ENCODE measurements around the gene SPARC.

Gene SPARC

DNA sequence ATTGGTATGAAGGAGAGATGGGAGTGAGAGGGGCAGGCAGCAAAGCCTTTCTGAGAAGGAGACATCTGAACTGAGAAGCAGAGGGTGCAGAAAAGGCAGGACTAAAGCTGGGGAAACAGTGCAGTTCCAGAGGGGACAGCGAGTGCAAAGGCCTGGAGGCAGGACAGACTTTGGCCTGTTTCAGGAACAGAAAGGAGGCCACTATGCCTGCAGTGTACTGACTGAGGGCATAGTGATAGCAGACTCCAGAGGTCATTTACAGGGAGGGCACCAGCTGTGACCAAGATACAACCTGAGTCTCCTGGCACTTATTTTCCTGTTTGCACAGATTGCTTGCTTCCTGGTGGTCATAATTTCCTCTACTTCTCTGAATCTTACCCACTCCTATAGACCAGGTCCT, 29.6 kb downstream of the SPARC start:
- no peak for DNase-seq

DNA sequence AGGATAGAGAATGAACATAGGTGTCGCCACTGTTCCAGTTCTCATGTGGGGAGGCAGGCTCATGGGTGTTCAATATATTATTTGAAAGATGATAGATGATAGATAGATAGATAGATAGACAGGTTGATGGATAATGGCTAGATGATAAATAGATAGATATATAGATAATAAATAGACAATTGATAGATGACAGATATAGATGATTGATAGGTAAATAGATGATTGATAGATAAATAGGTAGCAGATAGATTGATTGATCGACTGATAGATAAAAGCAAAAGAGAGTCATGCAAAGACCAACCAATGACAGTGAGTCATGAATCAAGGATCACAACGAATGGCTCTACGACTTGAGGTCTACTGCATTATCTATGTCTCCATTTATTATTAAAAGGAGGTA, 30.4 kb downstream of the SPARC start:
- DNase-seq: no peak

DNA sequence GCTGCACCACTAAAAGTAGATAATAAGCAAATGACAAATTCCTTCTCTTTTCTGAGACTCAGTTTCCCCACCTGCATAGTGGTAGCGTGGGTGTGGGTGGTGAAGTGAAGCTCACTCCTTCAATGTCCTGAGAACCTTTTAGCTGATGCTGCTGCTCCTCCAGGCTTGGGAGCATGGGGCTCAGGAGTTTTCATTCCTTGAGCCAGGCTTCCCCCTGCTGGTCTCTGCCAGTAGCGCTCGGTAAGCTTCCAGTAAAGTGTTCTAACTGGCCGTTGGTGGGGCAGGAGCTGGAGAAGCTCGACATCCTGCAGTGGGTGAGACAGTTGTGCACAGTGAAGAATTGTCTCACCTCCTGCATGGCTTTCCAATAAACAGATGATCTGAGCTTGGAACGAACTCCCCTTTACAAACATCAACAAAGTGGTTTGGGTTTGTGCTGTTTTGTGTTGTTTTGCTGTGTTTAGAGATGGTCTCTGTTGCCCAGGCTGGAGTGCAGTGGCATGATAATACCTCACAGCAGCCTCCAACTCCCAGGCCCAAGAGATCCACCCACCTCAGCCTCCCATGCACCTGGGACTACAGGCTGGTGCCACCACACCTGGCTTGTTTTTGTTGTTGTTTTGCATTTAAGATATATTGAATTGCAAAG, 34.6 kb downstream of the SPARC start:
- peak; percentile 78 for DNase-seq

DNA sequence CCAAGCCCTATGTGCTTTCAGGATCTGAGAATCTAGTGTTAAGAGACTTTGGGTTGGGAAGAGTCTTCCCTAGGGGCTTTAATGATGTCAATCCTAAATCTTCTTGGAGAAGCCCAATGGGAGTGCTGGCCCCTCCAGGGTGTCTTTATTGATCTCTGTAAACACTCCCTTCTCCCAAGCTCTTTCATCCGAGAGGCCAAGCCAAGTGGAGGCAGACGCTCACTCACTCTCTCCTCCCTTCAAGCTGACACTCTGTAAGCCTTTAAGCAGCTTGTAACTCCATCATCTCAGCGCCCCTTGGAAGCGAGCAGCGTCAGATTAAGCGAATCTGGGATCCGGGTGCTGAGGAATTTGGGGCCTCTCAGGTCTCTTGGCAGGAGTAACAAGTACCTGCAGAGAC, 37.7 kb downstream of the SPARC start:
- no peak for DNase-seq

DNA sequence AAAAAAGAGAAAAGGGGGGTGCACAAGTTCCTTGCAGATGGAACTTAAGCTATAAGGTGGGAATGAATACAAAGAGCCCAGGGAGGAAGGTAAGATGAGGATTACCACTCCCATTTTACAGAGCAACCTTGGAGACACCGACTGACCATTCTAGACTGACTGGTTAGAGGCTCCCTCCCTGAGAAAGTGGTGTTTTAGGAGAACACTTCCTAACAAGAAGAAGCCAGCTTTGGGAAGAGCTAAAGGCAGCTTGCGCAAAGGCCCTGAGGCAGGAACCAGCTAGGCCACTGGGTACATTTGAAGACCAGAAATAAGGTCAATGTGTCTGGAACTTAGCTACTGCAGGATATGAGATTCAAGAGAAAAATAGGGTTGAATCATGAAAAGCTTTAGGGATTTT, 38.6 kb downstream of the SPARC start:
- DNase-seq: no peak

DNA sequence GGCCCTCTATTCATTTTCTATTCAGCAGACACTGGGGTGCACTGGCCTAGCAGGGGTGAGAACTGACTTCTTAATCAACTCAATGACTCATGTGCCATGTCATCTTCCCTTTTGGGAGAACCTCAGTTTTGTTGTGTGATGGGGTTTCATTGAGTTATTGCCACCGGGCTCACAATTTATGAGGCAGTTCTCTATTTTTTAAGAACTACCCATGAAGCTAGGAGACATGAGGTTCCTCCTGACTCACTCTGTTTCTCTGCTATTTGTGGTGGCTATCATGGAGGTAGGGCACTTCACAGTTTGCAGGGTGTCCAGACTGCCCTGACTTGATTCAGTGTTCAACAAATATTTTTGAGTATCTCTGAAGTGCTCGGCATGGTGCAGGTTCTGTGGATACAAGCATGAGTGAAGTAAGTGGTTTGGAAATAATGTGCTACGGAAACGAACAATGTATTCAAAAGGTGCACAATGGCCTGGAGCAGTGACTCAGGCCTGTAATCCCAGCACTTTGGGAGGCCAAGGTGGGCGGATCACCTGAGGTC, 39.3 kb downstream of the SPARC start:
- DNase-seq: no peak

DNA sequence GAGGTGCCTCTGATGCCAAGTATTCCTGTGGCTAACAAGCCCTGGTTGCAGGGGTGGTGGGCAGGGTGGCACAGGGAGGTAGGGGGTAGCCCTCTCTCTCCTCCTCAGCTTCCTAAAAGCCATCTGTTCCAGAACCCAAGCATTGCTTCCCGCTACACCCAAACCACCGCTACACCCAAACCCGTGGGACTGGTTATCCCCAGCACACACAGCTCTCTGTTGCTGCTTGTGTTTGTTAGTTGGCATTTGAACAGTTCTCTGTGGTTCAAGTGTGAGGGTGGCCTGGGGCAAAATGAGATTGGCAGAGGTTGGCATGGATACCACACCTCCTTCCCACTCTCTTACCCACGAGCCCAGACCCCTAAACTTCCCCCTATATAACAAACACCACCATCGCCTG, 40.4 kb downstream of the SPARC start:
- no peak for DNase-seq

DNA sequence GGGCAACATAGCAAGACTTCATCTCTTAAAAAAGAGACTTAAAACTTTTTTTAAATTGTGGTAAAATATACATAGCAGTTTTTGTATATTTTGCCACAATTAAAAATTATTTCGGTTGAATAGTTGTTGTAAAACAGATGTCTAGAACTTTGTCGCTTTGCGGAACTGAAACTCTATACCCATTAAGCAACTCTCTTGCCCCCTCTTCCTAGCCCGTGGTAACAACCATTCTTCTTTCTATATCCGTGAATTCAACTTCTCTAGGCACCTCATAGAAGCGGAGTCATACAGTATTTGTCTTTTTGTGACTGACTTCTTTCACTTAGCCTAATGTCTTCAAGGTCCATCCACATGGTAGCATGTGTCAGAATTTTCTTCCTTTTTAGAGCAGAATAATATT, 43.3 kb downstream of the SPARC start:
- DNase-seq: no peak

DNA sequence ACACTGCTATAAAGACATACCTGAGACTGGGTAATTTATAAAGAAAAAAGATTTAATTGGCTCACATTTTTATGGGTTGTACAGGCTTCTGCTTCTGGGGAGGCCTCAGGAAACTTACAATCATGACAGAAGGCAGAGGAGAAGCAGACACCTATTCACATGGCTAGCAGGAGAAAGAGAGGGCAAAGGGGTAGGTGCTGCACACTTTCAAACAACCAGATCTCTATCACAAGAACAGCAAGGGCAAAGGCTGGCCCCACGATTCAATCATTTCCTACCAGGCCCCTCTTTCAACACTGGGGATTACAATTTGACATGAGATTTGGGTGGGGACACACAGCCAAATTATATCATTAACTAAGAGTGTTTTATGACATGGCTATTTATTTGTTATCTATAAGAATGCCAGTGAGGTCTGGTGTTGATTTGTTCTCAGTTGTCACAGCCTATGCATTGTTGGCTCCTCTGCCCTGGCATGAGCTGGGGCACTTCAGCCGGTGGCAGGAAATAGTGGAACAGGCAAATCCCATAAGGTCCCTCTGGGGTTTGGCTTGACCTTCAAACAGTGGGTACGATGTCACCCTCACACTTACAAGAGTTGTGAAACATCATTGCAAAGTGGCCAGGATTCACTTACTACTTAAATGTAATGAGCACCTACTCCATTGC, 44.1 kb downstream of the SPARC start:
- no peak for DNase-seq

DNA sequence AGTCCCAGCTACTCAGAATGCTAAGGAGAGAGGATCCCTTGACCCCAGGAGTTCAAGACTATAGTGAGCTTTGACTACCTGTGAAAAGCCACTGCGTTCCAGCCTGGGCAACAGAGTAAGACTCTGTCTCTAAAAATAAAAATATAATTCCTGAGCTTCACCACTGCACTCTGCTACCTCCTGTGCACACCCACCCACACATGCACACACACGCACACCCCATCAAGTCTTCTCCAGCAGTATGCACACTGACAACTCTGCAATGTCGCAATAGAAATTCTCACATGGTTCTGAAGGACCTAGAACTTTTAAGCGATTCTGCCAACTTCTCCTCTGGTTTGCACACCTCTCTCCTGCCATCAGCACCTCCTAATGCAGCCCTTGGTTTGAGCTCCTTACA, 48.1 kb downstream of the SPARC start:
- no peak for DNase-seq

DNA sequence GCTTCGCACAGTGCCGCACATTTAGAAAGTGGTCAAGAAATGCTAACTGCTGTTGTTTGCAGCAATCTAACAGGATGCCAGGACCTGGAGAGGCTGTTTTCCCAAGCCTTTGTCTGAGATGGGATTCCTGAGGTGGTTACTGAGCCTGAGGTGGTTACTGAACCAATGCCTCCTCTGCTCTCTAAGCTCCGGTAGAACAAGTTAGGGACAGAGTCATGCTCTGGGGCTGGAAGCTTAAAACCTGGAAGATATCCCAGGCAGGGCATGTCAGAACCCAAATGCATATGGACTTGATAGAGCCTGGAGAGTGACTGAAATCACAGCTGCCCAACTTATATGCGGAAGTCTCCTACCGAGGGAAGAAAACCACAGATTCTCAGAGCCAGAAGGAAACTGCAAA, 49.0 kb downstream of the SPARC start:
- DNase-seq: no peak

DNA sequence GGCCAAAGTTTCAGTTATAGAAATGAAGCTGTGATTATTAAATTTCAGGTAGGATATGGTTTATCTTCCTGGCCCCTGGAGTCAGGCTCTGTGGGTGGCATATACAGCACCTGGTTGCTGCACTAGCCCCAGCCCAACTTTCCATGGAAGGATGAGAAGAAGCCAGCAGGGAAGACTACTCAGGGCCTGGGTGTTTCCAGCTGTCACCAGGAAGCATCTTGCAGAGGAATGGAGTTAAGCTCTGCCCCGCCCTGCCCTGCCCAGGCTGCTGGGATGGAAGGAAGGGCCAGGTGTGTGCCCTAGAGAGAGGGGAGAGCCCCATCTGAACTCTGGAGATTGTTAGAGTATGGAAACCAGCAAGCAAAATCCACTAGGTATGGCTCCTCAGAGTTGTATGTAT, 52.8 kb downstream of the SPARC start:
- DNase-seq: no peak

DNA sequence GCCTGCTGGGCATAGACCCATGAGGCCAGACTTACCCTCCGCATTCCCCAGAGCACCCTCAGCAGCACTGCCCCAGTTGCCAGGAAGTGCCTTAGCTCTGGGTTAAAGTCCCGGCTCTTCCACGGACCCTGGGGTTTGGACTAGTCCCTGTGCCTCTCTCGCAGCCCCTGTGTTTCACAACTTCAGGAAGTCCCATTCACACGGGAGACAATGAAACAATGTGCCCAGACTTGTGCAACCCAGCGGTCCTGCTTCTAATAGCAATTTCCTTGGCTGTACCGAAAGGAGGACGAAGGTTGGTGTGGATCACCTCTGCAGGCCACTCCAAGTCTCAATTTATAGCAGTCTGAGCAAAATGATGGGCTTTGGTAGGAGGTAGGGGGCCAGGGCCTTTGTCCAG, 53.8 kb downstream of the SPARC start:
- no peak for DNase-seq

DNA sequence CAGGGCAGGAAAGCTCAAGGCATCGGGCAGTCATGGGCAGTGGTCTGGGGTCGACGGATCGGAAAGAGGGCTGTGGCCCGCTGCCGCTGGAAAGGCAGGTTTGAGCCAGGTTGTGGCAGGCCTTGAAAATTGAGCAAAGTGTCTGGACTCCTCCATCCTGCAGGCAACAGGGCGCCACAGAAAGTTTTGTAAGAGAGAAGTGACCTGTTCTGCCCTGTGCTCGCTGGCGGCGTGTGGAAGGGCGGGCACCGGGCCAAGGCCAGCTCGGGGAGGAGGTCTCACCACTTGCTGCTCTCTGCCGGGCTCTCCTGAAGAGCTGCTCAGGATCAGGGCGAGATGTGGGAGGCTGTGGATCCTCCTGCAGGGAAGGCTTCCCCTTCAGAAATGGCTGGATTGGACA, 54.2 kb downstream of the SPARC start:
- DNase-seq: no peak

DNA sequence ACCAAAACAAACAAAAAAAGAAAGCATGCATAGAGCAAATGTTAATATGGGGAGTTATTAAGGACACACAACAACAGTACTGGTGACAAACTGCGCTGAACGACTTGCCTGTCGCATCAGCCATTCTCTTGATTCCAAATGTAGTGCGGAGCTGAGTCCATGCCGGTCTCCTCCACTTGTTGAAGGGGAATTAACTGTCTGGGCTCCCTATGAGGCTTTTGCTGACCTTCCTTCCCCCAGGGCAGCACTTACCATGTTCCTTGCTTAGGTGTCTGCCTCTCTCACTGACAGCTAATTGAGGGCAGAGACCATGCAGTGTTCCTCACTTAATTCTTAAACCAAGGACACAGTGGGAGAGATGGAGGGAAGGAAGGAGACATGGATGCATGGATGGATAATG, 54.8 kb downstream of the SPARC start:
- DNase-seq: no peak

DNA sequence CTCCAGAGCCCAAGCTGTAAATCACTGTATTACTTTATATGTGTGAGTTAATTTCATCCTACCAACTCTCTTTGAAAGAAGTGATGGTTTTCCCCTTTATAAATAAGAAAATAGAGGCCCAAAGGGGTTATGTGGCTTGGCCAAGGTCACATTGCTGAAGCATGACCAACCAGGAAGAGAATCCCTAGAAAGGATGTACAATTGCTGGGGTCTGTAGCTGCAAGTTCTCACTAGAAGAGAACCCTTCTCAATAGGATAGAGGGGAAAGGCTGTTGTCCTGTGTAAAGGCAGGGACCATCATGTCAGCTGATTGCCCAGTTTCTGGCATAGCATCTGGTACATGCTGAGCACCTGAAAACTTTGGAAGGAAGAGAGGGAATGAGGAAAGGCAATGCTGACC, 56.6 kb downstream of the SPARC start:
- DNase-seq: no peak

DNA sequence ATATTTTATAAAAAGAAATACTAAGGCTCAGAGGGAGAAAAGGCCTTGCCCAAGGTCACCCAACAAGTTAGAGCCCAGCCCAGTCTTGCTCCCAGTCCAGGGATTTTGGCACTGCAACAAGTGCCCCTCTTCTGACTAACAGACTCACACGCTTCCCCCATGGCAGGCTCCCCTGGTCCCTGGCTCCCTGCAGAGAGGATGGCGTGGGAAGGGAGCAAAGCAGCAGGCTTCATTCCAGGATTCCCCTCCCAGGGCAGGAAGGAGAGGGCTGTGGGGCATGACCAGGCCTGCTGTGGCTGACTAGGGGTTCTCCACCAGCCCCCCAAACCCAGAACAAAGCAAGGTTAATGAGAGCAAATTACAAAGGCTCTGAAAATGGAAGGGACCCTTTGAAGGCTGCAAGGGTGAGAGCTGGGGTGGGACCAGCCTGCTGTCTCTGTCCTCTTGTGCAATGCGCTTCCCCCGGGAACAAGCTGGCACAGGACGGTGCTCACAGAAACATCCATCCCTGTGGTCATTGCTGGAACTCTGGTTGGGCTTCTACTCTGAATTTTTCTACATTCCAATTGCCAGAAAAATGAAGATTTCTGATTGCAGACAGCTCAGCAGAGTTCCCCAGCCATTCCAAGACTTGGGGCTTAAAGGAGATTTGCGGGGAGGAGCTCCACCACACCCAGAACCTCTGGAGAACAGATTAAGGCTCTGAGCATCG, 58.4 kb downstream of the SPARC start:
- no peak for DNase-seq

DNA sequence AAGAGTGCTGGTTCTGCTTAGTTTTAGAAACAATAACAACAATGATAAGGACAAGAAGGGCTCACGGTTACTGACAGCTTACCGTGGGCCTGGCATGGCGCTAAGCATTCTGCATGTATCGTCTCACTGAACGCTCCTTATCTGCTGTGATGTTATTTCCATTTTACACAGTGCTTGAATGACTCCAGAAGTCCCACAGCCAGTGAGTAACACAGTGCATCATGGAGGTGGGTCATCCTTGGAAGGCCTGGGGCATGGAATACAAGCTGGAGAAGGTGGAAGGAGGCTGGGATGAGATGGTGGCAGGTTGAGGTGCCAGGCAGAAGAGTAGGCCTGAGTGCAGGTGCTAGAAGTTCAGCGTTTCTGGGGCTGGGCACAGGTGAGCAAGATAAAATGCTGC, 59.1 kb downstream of the SPARC start:
- DNase-seq: no peak

DNA sequence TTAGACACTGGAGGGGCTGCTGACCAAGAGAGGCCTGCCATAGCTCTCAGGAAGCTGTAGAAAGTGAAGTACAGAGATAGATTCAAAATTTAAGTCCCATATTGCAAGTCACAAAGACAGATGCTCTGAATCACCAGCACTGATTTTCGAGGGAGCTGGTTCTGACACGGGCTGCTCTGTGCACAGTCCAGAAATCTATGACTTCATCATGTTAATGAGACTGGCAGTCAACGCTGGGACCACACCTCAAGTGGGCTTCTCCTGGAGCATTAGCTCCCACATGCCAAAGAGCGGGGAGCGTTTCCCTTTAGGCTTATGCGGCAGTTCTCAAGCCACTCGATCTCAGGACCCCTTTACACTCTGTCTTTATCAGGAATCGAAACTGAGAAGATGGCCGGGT, 61.4 kb downstream of the SPARC start:
- DNase-seq: no peak

DNA sequence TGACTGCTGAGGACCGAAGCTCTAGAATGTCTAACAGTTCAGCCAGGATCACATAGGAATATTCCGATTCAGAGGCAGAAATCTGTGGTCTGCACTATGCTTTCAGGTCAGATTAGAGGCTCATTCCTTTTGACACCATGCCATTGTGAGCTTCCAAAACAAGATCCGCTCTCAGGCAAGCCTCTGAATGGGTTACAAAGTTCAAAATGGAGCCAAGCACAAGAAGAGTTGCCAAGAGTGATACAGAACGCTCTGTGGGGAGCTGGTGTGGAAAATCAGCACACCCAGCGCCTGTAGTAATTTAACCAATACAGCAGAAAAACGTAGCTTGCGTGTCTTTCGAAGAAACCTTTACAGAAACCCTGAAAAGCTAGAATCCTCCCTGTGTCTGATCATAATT, 62.2 kb downstream of the SPARC start:
- no peak for DNase-seq

DNA sequence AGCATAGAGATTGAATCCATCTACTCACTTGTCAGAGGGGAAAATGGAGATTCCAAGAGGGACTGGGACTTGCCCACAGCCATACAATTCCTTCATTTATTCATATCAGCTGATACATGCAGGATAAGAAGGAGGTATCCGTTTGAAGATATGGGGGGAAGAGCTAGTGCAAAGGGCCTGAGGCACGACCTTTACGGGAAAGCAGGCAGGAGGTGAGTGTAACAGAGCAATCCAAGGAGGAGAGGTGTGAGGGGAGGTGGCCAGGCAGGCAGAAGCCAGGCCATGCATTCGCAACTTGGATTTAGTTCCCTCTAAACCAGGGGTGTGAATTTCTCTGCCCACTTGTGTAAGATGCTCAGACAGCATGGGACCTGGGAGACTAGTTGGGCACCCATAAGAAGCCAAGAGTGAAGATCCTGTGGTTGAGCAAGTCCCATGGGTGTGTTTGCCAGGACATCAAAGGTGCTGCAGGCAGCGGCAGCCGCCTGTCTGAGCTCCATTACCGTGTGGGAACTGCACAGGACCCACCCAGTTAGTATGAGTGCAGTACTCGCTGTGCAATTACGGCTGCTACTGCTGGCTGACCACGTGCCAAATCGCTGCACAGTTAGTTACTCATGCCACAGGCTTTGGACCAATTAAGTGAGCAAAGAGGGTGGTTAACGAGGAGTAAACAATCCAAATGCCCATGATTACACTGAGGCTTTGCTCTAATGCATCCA, 64.2 kb downstream of the SPARC start:
- no peak for DNase-seq

DNA sequence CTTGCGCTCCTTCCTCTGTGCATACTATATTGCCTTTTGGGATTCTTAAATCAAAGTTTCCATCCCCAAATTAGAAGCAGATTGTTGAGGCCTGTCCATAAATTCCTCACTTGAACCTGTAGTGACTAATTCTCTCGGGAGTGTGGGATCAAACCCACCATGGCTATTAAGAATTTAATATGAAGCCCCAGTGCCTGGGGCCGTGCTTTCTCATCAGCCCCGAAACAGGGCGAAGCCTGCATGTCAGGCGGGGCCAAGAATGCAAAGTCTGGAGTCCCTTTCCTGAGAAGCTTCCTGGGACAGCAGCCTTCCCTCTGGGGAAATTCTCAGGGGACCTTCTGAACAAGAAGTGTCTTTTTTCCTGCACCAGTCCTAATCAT, 66.3 kb downstream of the SPARC start:
- DNase-seq: no peak

DNA sequence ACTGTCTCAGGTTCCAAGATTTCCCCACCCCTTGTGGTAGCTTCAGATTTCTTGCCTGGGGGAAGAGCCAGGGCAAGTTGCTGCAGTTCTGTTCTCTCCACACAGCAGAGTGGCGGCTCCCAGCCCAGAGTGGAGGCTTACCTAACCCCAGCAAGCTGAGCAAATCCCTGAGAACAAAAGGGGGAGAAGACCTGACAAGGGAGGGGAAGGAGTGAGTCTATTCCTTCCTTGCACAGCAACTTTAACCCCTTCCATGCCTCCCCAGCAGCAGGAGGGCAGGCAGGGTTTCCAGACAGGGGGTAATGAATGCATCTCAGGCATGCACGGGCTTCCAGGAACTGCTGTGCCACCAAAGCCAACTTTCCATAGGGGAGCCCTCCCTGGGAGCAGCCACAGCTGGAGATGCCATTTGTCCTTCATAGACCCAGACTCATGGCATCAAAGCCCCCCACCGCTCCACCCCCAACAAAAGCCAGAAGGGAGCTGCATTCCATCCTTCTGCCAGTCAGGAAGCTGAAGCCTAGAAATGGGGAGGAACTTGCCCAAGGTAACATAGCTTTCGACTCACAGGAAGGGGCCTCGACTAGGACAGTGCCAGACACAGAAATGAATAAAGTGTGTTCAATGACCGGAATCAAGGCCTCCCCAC, 66.8 kb downstream of the SPARC start:
- DNase-seq: no peak
